ENCODE data around the gene ZCCHC10. TPM values are rescaled to one million over a fixed set of nuclear protein-coding genes. Genes with fewer than 3 reads are reported as not detected.

The ZCCHC10 gene
- total RNA-seq, 4 donors from 2014 or later = 10.1 to 22.0 (median 19.1) TPM

DNA sequence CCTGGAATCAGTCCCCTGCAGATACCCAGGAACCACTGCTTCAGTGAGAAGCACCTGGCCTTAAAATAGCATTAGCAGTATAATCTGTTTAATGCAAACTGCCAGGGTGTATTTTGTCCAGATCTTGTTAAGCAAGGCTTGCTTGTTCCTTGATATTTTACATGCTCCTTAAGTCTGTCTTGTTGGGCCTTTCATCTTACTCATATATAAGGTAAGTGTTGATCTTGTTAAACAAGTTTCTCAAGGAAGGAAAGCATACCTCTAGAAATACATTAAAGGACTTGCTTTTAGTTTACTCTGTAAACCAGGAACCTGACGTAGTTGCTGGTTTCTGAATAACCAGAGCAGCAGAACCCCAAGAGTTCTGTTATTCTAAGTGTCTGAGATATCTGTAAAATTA, 39.1 kb upstream of the ZCCHC10 start:
- no peak for DNase-seq (ENCODE audit: low spot score in 2 of 2)
- Histone ChIP-seq H3K4me3 (no peak overlapping the region), H3K27ac (no peak overlapping the region), H3K36me3 (peaks cover 14% of the 10 kb centered on the region), H3K4me1 (peaks cover 31% of the 10 kb centered on the region), H3K9me3 (no peaks in the 10 kb centered on the region), H3K27me3 (no peaks in the 10 kb centered on the region)
- 48% methylated on average over 1 of the region's 1 CpG for WGBS
- TF ChIP-seq CTCF (IDR thresholded peaks at IDR 0.05) = no peak
- TF ChIP-seq EP300 (IDR thresholded peaks at IDR 0.05) = no peak
- TF ChIP-seq POLR2A (IDR thresholded peaks at IDR 0.05) = no peak
- TF ChIP-seq POLR2AphosphoS5 (IDR thresholded peaks at IDR 0.05) = no peak

- no peak overlapping the region for H3K4me3 ChIP-seq
- no peaks in the 10 kb centered on the region for H3K27me3 ChIP-seq
- H3K9me3 ChIP-seq = no peaks in the 10 kb centered on the region
- no peak for DNase-seq (ENCODE audit: low spot score in 2 of 2)
- peaks cover 31% of the 10 kb centered on the region for H3K4me1 ChIP-seq
- TF ChIP-seq CTCF (IDR thresholded peaks at IDR 0.05) = no peak
- TF ChIP-seq EP300 (IDR thresholded peaks at IDR 0.05) = no peak
- no peak for TF ChIP-seq POLR2A (IDR thresholded peaks at IDR 0.05)
- H3K36me3 ChIP-seq = peaks cover under 1% of the 10 kb centered on the region
- no peak overlapping the region for H3K27ac ChIP-seq
- 81% methylated on average over 10 of the region's 10 CpGs for WGBS
Observed at GRCh38 chr5:133063965-133064364, 37.6 kb upstream of the ZCCHC10 start.

DNA sequence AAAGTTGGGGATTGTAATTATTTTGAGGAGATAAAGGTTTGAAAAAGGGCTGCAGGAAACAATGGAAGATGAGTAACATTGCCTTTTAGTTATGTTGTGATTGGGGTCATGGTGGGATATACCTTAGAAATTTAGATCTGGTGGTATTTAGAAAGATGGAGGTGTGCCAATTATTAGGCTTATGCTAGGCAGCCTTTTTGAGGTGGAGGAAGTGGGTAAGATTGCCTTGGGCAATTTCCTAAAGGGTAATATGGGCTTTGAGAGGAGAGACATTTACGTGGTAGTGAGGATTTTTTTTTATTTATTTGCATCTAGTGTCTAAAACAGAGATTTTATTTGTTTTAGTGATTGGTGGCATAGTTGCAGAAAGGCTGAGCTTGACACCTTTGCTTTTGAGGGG, 35.9 kb upstream of the ZCCHC10 start:
- H3K4me1 ChIP-seq = peaks cover 37% of the 10 kb centered on the region
- 77% methylated on average over 1 of the region's 1 CpG for whole genome bisulfite sequencing
- no peak for DNase-seq (ENCODE audit: low spot score in 2 of 2)

GRCh38 chr5:133059621-133060020, 33.3 kb upstream of the ZCCHC10 start:
- TF ChIP-seq POLR2AphosphoS5 (IDR thresholded peaks at IDR 0.05) (no peak), EP300 (IDR thresholded peaks at IDR 0.05) (no peak), CTCF (IDR thresholded peaks at IDR 0.05) (no peak), POLR2A (IDR thresholded peaks at IDR 0.05) (no peak)
- H3K36me3 ChIP-seq = no peaks in the 10 kb centered on the region

More for the DNA sequence above, 35.9 kb upstream of the ZCCHC10 start:
- Histone ChIP-seq H3K27me3 (no peaks in the 10 kb centered on the region), H3K9me3 (no peaks in the 10 kb centered on the region), H3K36me3 (no peaks in the 10 kb centered on the region), H3K27ac (no peak overlapping the region), H3K4me3 (no peak overlapping the region)
- TF ChIP-seq CTCF (IDR thresholded peaks at IDR 0.05) (no peak), POLR2A (IDR thresholded peaks at IDR 0.05) (no peak), EP300 (IDR thresholded peaks at IDR 0.05) (no peak), POLR2AphosphoS5 (IDR thresholded peaks at IDR 0.05) (no peak)

GRCh38 chr5:133056891-133057290, 30.5 kb upstream of the ZCCHC10 start:
- Histone ChIP-seq H3K9me3 (no peaks in the 10 kb centered on the region), H3K4me3 (no peak overlapping the region), H3K27me3 (no peaks in the 10 kb centered on the region), H3K4me1 (peaks cover 26% of the 10 kb centered on the region), H3K27ac (no peak overlapping the region), H3K36me3 (no peaks in the 10 kb centered on the region)
- WGBS = 94% methylated on average over 1 of the region's 1 CpG
- TF ChIP-seq POLR2A (IDR thresholded peaks at IDR 0.05) (no peak), CTCF (IDR thresholded peaks at IDR 0.05) (no peak), EP300 (IDR thresholded peaks at IDR 0.05) (no peak), POLR2AphosphoS5 (IDR thresholded peaks at IDR 0.05) (no peak)
- no peak for DNase-seq (ENCODE audit: low spot score in 2 of 2)

More at GRCh38 chr5:133059621-133060020, 33.3 kb upstream of the ZCCHC10 start:
- 82% methylated on average over 3 of the region's 3 CpGs for WGBS
- H3K9me3 ChIP-seq = no peaks in the 10 kb centered on the region
- H3K4me1 ChIP-seq = peaks cover 23% of the 10 kb centered on the region
- no peak for DNase-seq (ENCODE audit: low spot score in 2 of 2)
- no peaks in the 10 kb centered on the region for H3K27me3 ChIP-seq
- no peak overlapping the region for H3K27ac ChIP-seq
- H3K4me3 ChIP-seq = no peak overlapping the region
